ENCODE data around the gene TRIM37.

Gene TRIM37

DNA sequence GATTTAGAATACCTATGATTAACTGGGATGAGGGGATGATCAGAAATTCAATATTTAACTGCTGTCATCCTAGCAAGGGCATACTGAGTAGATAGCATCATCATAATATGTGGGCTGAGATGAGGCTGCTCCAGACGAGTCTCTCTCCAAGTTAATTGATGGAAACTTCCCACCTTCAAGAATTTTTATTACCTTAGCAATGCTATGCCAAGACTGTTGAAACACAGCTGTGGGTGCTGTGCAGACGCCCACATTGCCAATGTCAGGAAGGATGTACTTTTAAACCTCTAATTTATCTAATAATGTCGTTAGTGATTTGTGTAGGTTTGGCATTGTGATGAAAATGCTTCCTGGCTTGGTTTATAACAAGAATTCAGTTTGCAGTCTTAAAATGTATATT lies 170.4 kb downstream of the TRIM37 start:
- no peak for DNase-seq (ENCODE audit: low spot score)

- DNase-seq (ENCODE audit: low spot score), result no peak
Measured at GRCh38 chr17:58932956-58933355, 173.7 kb downstream of the TRIM37 start.

Measured in CD4-positive, alpha-beta T cell treated with Interleukin-6 at 100 ng/mL for 8 hours (primary cell).